DMS53 treated with DMSO at 0.1 percent for 48 hours (cell line): Measurements from ENCODE around the gene SMC1A.
"Not testable (repeated sequence)": the region's sequence is repeated elsewhere in the genome, so short reads cannot be mapped to it uniquely, and the experiment has no call there.

Experiments used
- DNase-seq: peaks from one replicate; lab custom pipeline; 2025; ENCODE audit not compliant: unreplicated experiment; lab: John Stamatoyannopoulos, UW

SMC1A gene

GRCh38 chrX:53422086-53422860, at the start of gene SMC1A:
Gene SMC1A (minus strand): TSS chrX:53422654. CDS start chrX:53422600, 54 bp downstream.
- DNase-seq, result peak; percentile 90

DNA sequence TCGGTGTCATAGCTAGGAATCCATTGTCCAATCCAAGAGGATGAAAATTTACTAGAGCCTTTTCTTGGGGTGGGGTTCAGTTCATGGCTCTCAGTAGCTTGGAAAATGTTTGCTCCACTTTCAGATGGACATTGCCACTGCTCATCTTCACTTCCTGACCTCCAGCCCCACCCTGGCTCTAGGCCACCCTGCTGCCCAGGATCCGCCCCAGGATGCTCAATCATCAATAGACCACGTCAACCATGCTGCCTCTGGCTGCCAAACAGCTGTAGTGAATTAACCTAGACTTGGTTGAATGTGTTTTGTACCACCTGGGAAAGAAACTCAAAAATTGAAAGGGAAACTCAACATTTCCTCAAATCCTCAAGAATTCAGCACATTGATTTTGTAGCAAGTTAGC, 48.9 kb upstream of the SMC1A start:
- DNase-seq, result no peak

DNA sequence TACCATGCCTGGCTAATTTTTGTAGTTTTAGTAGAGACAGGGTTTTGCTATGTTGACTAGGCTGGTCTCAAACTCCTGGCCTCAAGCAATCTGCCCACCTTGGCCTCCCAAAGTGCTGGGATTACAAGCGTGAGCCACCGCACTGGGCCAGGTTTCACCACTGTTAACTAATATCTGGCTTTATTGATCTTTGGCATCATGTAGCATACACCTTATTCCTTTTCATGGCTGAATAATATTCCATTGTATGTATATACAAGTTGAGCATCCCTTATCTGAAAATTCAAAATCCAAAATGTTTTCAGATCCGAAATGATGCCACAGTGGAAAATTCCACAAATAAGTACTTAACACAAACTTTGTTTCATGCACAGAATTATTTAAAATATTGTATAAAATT, 46.2 kb upstream of the SMC1A start:
- not testable (repeated sequence) for DNase-seq

GRCh38 chrX:53458082-53458481, 35.6 kb upstream of the SMC1A start:
- no peak for DNase-seq

- DNase-seq, result no peak
These were observed 33.8 kb upstream of the SMC1A start for GRCh38 chrX:53456254-53456653.

GRCh38 chrX:53452812-53453211, 30.4 kb upstream of the SMC1A start:
- DNase-seq, result no peak

DNA sequence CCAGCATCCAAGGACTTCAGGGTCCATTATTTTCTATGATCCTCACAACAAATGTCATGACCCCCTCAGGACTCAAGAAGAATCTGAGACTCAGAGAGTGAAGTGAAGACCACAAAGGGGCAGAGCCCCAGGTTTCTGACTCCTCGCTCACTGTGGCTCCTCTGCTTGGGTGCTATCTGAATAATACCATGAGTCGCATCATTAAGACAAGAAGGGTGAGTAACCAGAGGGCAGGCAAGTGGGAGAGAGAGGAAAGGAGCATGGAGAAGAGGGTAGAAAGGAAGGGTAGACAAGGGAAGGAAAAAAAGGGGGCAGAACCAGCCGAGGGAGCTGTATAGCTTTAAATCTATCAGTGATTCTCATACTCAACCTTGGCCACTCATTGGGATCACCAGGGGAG, 27.2 kb upstream of the SMC1A start:
- DNase-seq, result no peak

DNA sequence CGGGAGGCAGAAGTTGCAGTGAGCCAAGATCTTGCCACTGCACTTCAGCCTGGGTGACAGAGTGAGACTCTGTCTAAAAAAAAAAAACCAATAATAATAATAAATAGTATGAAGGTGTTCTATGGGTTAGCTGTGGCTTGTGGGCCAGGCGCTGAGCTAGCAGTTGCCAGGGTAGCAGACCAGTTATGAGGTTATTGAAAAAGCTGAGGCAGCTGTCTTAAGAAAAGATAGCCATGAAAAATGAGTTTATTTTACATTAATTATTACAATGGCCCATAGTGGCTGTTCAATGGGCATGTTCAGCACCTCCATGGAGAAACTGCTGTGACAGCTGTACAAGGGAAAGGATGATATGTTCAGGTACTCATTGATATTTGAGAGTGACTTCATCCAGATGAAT, 25.0 kb upstream of the SMC1A start:
- DNase-seq, result no peak

GRCh38 chrX:53445977-53446376, 23.5 kb upstream of the SMC1A start:
- peak; percentile 27 for DNase-seq

DNA sequence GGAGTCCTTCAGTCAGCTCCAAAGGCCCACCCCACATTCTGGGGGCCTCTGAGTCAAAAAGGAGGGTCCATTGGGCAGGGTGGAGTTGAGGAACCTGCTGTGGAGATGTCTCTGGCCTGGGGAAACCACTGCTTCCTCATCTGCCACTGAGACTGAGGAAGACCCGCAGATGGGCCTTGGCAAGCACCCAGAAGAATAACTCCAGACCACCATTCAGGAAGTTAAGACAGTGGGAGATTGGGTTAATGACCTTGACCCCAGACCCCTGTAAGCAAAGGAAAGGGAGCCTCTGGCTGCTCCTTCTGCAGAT, 19.8 kb upstream of the SMC1A start:
- DNase-seq, result no peak

DNA sequence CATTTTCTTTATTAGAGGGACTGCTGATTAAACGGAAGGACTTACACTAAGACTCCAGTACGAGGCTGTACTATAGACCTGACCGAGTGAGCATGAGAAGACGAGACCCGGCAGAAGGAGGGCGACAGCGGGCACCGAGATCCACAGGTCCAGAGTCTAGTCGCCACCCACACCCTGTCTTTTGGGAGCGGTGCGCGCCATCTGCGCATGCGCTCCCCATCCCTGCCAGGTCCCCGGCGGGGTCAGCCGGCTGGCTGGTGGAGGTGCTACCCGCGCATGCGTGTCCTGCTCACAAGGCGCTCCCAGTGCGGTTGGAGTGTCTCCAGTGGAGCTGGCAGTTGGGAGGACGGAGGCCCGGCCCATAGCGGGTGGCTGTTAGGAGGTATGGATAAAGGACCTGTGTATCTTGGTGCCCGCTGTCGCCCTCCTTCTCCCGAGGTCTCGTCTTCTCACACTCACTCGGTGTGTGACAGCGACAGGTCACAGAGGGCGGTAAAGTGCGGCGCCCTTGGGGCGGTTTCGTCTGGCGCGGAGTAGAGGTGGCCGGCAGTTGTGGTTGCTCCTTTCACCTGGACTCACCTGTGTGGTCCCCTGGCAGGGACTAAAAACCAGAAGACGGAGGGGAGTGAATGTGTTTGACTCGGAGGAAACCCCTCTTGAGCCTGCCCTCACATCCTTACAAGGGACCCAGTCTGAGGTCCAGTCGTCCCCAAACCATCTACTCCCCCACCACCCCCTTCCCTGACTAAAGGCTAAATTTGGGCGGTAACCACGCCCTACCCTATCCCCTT, 19.3 kb upstream of the SMC1A start:
- DNase-seq, result peak; percentile 85

DNA sequence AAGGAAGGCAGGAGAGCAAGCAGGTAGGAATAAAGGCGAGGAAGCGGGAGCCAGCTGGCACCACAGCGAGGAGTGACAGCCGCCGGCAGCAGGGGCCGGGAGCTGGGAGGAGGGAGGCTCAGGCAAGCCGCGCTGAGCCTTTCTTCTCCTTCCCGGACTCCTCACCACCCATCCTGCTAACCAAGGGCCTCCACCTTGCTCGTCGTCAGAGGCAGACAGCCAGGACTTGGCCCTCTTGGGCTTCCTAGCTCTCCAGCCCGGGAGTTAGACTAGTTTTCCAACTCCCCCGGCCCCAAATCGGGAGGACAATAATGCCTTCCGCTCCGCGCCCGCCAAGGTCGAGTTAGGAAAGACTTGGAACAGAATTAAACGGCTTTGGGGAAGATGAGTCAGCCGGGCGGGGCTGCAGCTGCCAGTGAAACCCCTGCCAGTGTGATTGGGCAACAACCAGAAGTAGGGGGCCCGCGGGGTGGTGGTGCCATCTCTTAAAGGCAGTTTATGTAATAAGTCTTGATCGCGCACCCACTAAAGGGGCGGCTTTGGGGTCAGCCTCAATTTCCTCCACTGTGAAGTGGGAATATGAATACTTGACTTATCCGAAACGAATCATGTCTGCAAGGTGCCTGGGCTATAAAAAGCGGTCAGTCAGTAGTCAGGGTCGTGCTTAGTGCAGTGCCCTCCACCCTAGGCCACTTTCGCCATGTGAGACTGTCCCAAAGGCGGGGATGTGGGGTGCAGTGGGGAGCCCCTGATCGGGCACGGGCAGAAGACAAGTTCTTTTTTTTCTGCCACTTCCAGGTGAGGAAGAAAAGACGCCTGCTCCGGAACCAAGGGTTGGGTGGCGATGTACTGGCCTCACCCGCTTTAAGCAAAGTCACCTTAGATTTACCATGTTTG, 18.4 kb upstream of the SMC1A start:
- peak; percentile 72 for DNase-seq

- DNase-seq, result peak; percentile 78
These were observed 17.6 kb upstream of the SMC1A start for GRCh38 chrX:53440101-53440500.

GRCh38 chrX:53438832-53439230, 16.4 kb upstream of the SMC1A start:
- no peak for DNase-seq

GRCh38 chrX:53438174-53438831, 15.8 kb upstream of the SMC1A start:
- no peak for DNase-seq

- DNase-seq, result no peak
These were observed 14.8 kb upstream of the SMC1A start for GRCh38 chrX:53437206-53437605.

GRCh38 chrX:53435997-53436396, 13.5 kb upstream of the SMC1A start:
- DNase-seq, result peak; percentile 53

GRCh38 chrX:53433651-53434639, 11.5 kb upstream of the SMC1A start, which contains the start of gene HSD17B10:
Gene HSD17B10 (minus strand): TSS chrX:53434370. CDS start chrX:53434345, 25 bp downstream.
- peak; percentile 77 for DNase-seq

DNA sequence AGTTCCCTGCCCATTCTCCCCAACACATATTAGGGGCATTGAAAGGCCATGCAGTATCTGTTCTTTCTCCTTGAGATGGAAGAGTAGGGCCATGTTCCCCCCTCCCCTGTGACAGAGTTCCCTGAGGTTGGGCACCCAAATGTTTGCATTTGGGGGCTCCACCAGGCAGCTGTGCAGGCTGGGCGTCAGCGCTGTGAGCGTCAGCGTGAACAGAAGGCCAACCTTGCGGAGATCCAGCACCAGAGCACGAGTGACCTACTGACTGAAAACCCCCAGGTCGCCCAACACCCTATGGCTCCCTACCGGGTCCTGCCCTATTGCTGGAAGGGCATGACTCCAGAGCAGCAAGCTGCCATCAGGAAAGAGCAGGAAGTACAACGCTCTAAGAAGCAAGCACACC, 7.8 kb upstream of the SMC1A start:
- DNase-seq, result no peak

- no peak for DNase-seq
These were observed 7.3 kb upstream of the SMC1A start for GRCh38 chrX:53429755-53430154.
